Measurements from ENCODE around the gene SCEL. TPM values are rescaled to one million over a fixed set of nuclear protein-coding genes. Genes with fewer than 3 reads are reported as not detected.
"Not testable (repeated sequence)": the region's sequence is repeated elsewhere in the genome, so short reads cannot be mapped to it uniquely, and the experiment has no call there.

The SCEL gene
- total and polyA plus RNA-seq, 5 donors, result 0.05 TPM; not detected in 4

GRCh38 chr13:77662831-77663230 is 127.3 kb downstream of the SCEL start:
- intact Hi-C loops (cut with DNase I); H3K27ac ChIP-seq (ENCODE audit: low read length); H3K9me3 ChIP-seq (ENCODE audit: control insufficient read depth, low read length); H3K4me1 ChIP-seq (ENCODE audit: control insufficient read depth, insufficient read depth, low read length); H3K27me3 ChIP-seq (ENCODE audit: control insufficient read depth, insufficient read depth); ATAC-seq; DNase-seq; H3K4me3 ChIP-seq (ENCODE audit: low read length): not testable (repeated sequence)
- WGBS, result 93% methylated on average over 15 of the region's 15 CpGs

GRCh38 chr13:77674852-77675251 is 139.3 kb downstream of the SCEL start:
- Histone ChIP-seq H3K4me3 (ENCODE audit: low read length) (no peak overlapping the region), H3K27ac (ENCODE audit: low read length) (no peak overlapping the region), H3K9me3 (ENCODE audit: control insufficient read depth, low read length) (no peaks in the 10 kb centered on the region), H3K27me3 (ENCODE audit: control insufficient read depth, insufficient read depth) (no peaks in the 10 kb centered on the region), H3K4me1 (ENCODE audit: control insufficient read depth, insufficient read depth, low read length) (no peaks in the 10 kb centered on the region)
- DNase-seq (no peak), ATAC-seq (no peak)
- intact Hi-C loops (cut with DNase I), result no loop called here

- Histone ChIP-seq H3K27ac (ENCODE audit: low read length) (no peak overlapping the region), H3K9me3 (ENCODE audit: control insufficient read depth, low read length) (no peaks in the 10 kb centered on the region), H3K4me3 (ENCODE audit: low read length) (no peak overlapping the region), H3K4me1 (ENCODE audit: control insufficient read depth, insufficient read depth, low read length) (no peaks in the 10 kb centered on the region), H3K27me3 (ENCODE audit: control insufficient read depth, insufficient read depth) (no peaks in the 10 kb centered on the region)
- ATAC-seq (no peak), DNase-seq (no peak)
- intact Hi-C loops (cut with DNase I), result no loop called here
- 47% methylated on average over 5 of the region's 5 CpGs for WGBS
These were observed 143.3 kb downstream of the SCEL start for GRCh38 chr13:77678691-77679235.

- no peak overlapping the region for H3K27ac ChIP-seq (ENCODE audit: low read length)
- H3K4me1 ChIP-seq (ENCODE audit: control insufficient read depth, insufficient read depth, low read length), result no peaks in the 10 kb centered on the region
- DNase-seq, result no peak
- no peak for ATAC-seq
- no peaks in the 10 kb centered on the region for H3K9me3 ChIP-seq (ENCODE audit: control insufficient read depth, low read length)
- no peaks in the 10 kb centered on the region for H3K27me3 ChIP-seq (ENCODE audit: control insufficient read depth, insufficient read depth)
- H3K4me3 ChIP-seq (ENCODE audit: low read length), result no peak overlapping the region
- intact Hi-C loops (cut with DNase I), result no loop called here
- WGBS, result 78% methylated on average over 2 of the region's 2 CpGs
These were observed 152.3 kb downstream of the SCEL start for GRCh38 chr13:77687799-77688198.

GRCh38 chr13:77691871-77692270 is 156.4 kb downstream of the SCEL start:
- H3K9me3 ChIP-seq (ENCODE audit: control insufficient read depth, low read length), result no peaks in the 10 kb centered on the region
- no peak overlapping the region for H3K4me3 ChIP-seq (ENCODE audit: low read length)
- intact Hi-C loops (cut with DNase I), result no loop called here
- WGBS, result 80% methylated on average over 1 of the region's 1 CpG
- H3K4me1 ChIP-seq (ENCODE audit: control insufficient read depth, insufficient read depth, low read length), result no peaks in the 10 kb centered on the region
- DNase-seq (no peak), ATAC-seq (no peak)
- no peak overlapping the region for H3K27ac ChIP-seq (ENCODE audit: low read length)
- no peaks in the 10 kb centered on the region for H3K27me3 ChIP-seq (ENCODE audit: control insufficient read depth, insufficient read depth)

GRCh38 chr13:77692746-77693448 is 157.4 kb downstream of the SCEL start:
- intact Hi-C loops (cut with DNase I), result no loop called here
- H3K9me3 ChIP-seq (ENCODE audit: control insufficient read depth, low read length), result no peaks in the 10 kb centered on the region
- H3K27ac ChIP-seq (ENCODE audit: low read length), result no peak overlapping the region
- DNase-seq, result no peak
- peak in 1 of 2 donors; percentile 33 for ATAC-seq
- H3K4me1 ChIP-seq (ENCODE audit: control insufficient read depth, insufficient read depth, low read length), result no peaks in the 10 kb centered on the region
- no peaks in the 10 kb centered on the region for H3K27me3 ChIP-seq (ENCODE audit: control insufficient read depth, insufficient read depth)
- WGBS, result 36% methylated on average over 2 of the region's 2 CpGs
- no peak overlapping the region for H3K4me3 ChIP-seq (ENCODE audit: low read length)

- Histone ChIP-seq H3K27ac (ENCODE audit: low read length) (no peak overlapping the region), H3K4me1 (ENCODE audit: control insufficient read depth, insufficient read depth, low read length) (no peaks in the 10 kb centered on the region), H3K4me3 (ENCODE audit: low read length) (no peak overlapping the region), H3K27me3 (ENCODE audit: control insufficient read depth, insufficient read depth) (no peaks in the 10 kb centered on the region), H3K9me3 (ENCODE audit: control insufficient read depth, low read length) (no peaks in the 10 kb centered on the region)
- ATAC-seq, result no peak
- intact Hi-C loops (cut with DNase I), result no loop called here
- 77% methylated on average over 2 of the region's 2 CpGs for WGBS
- DNase-seq, result no peak
These were observed 158.0 kb downstream of the SCEL start for GRCh38 chr13:77693449-77693940.

Other genes with a start within 250 kb of the SCEL start
- 10 to 100 TPM; 53.3 to 88.1 (median 75.5) TPM for gene MYCBP2, start 208.6 kb upstream of the SCEL start, total RNA-seq
- 28.0 TPM for gene MYCBP2, start 208.6 kb upstream of the SCEL start, polyA plus RNA-seq
- 10 to 100 TPM; 10.6 to 16.2 (median 13.0) TPM for gene SLAIN1, start 162.0 kb downstream of the SCEL start, total RNA-seq
- gene SLAIN1, start 162.0 kb downstream of the SCEL start, polyA plus RNA-seq, result 9.2 TPM

Measured in right cardiac atrium (tissue), 5 donors.